Right lobe of liver (tissue), 6 donors: Measurements from ENCODE around the gene DOP1A. TPM values are rescaled to one million over a fixed set of nuclear protein-coding genes. Genes with fewer than 3 reads are reported as not detected.

ENCODE experiments used
- ATAC-seq, 4 donors: fragments of 200-7000 bp; cut with Tn5 transposase; one replicate each; pipeline ENCODE4 v1.9.1; 2020; ENCODE audit warnings: mild to moderate bottlenecking in 4 of 4, moderate library complexity in 4 of 4
- DNase-seq, 3 donors: peaks; one replicate each; pipeline ENCODE4 v3.0.0-alpha.2; 2020
- H3K27ac ChIP-seq, 3 donors: fragments of 200-600 bp; one replicate each; pipeline ENCODE4 v1.8.0; 2022
- H3K27me3 ChIP-seq, 2 donors: fragments of 200-600 bp; one replicate each; pipeline ENCODE4 v1.8.0; 2022
- H3K36me3 ChIP-seq, 4 donors: fragments of 200-600 bp; sonication (generic) in 1 of 4; one replicate each; pipeline versions ENCODE4 v1.5.1 to v1.8.0; 2017 to 2022; ENCODE audit warnings: control low read depth in 1 of 4
- H3K4me1 ChIP-seq, 4 donors: fragments of 200-600 bp; sonication (generic) in 1 of 4; one replicate each; pipeline versions ENCODE4 v1.5.1 to v1.8.0; 2017 to 2022; ENCODE audit warnings: control low read depth in 1 of 4
- H3K4me3 ChIP-seq, 3 donors: fragments of 200-600 bp; one replicate each; pipeline ENCODE4 v1.8.0; 2022
- H3K9me3 ChIP-seq, 4 donors: fragments of 200-600 bp; sonication (generic) in 1 of 4; one replicate each; pipeline versions ENCODE4 v1.5.1 to v1.8.0; 2017 to 2022; ENCODE audit warnings: control low read depth in 1 of 4
- CTCF ChIP-seq, 4 donors: fragments of 200-600 bp in 3 of 4; fragments of 450-650 bp in 1 of 4; IDR thresholded peaks; one replicate each; pipeline versions ENCODE4 v1.5.1 to v1.8.0; 2016 to 2022; ENCODE audit warnings: antibody characterized with exemption in 4 of 4, mild to moderate bottlenecking in 2 of 4
- POLR2A ChIP-seq: fragments of 450-650 bp; IDR thresholded peaks from one replicate; pipeline ENCODE4 v1.6.1; 2017; ENCODE audit warnings: antibody characterized with exemption, mild to moderate bottlenecking
- WGBS: methylation state at CpG from one replicate; pipeline ENCODE4 v1.1.6; 2018; ENCODE audit warnings: low coverage, low lambda C conversion rate; ENCODE audit not compliant: insufficient coverage; ENCODE audit errors: missing lambda C conversion rate; 5-methylcytosine and 5-hydroxymethylcytosine counted together
- intact Hi-C, 2 donors: fragments of 100-400 bp; cut with DNase I; formaldehyde crosslinking; loops; one replicate each; pipeline versions ENCODE4 v1.11.2 to v1.14.1; 2022
- total RNA-seq, 6 experiments: library from RNA; depleted of rRNA in 2 of 6; stranded (reverse); fragments of >200 nt in 2 of 6; fragmentation: NEBNext Ultra II Directional in 3 of 6; extraction: Animal tissue kit (Norgen Biotek cat#: 25700) in 3 of 6; gene quantifications; one replicate each; pipeline versions ENCODE4 v1.1.0 to v1.2.4, GENCODE V29; 2016 to 2023
- donor health status: DM: no; HTN: yes; CAD: no.
- donor health status: DM: no; HTN: no; CAD: no.
- donor health status: DM: no; HTN: no; CAD: no.
- donor health status: DM: no; HTN: yes; CAD: no.
- donor health status: DM: no; HTN: yes; CAD: no.

Gene DOP1A
- total RNA-seq, 6 experiments from 2014 or later, result 8.9 to 15.1 (median 9.5) TPM

- ATAC-seq (no peak), DNase-seq (no peak)
- no peak overlapping the region for H3K4me3 ChIP-seq
- intact Hi-C loops, result no loop called here
- peaks cover 4 to 56% (median 17%) of the 10 kb centered on the region in 4 donors for H3K36me3 ChIP-seq
- TF ChIP-seq POLR2A (no peak), CTCF (IDR thresholded peaks at IDR 0.05) (no peak)
- no peaks in the 10 kb centered on the region for H3K4me1 ChIP-seq
- H3K27ac ChIP-seq, result no peak overlapping the region
- no peaks in the 10 kb centered on the region for H3K27me3 ChIP-seq
- H3K9me3 ChIP-seq, result no peaks in the 10 kb centered on the region
These were observed 58.0 kb downstream of the DOP1A start for GRCh38 chr6:83125425-83125824.

- TF ChIP-seq CTCF (IDR thresholded peaks at IDR 0.05) (no peak), POLR2A (no peak)
- H3K4me1 ChIP-seq, result no peaks in the 10 kb centered on the region
- intact Hi-C loops, result no loop called here
- no peak overlapping the region for H3K27ac ChIP-seq
- H3K36me3 ChIP-seq, result peaks cover 2 to 56% (median 17%) of the 10 kb centered on the region in 4 donors
- no peaks in the 10 kb centered on the region for H3K9me3 ChIP-seq
- DNase-seq, result no peak
- no peak overlapping the region for H3K4me3 ChIP-seq
- ATAC-seq, result no peak
- H3K27me3 ChIP-seq, result no peaks in the 10 kb centered on the region
- 100% methylated on average over 2 of the region's 2 CpGs for WGBS
These were observed 58.8 kb downstream of the DOP1A start for GRCh38 chr6:83126223-83126622.

- 94% methylated on average over 4 of the region's 5 CpGs for WGBS
- Histone ChIP-seq H3K9me3 (no peaks in the 10 kb centered on the region), H3K4me1 (no peaks in the 10 kb centered on the region), H3K4me3 (no peak overlapping the region), H3K27ac (no peak overlapping the region), H3K36me3 (peaks cover 2 to 62% (median 17%) of the 10 kb centered on the region in 4 donors), H3K27me3 (no peaks in the 10 kb centered on the region)
- TF ChIP-seq CTCF (IDR thresholded peaks at IDR 0.05) (no peak), POLR2A (no peak)
- DNase-seq (no peak), ATAC-seq (no peak)
- intact Hi-C loops, result no loop called here
These were observed 59.3 kb downstream of the DOP1A start for GRCh38 chr6:83126807-83127206.

- intact Hi-C loops, result no loop called here
- H3K4me1 ChIP-seq, result no peaks in the 10 kb centered on the region
- H3K36me3 ChIP-seq, result peaks cover 4 to 67% (median 17%) of the 10 kb centered on the region in 4 donors
- DNase-seq (no peak), ATAC-seq (no peak)
- whole genome bisulfite sequencing, result 93% methylated on average over 5 of the region's 5 CpGs
- H3K9me3 ChIP-seq, result no peaks in the 10 kb centered on the region
- no peak overlapping the region for H3K27ac ChIP-seq
- TF ChIP-seq CTCF (IDR thresholded peaks at IDR 0.05) (no peak), POLR2A (no peak)
- H3K4me3 ChIP-seq, result no peak overlapping the region
- no peaks in the 10 kb centered on the region for H3K27me3 ChIP-seq
These were observed 59.8 kb downstream of the DOP1A start for GRCh38 chr6:83127258-83127657.

GRCh38 chr6:83127976-83128375, 60.5 kb downstream of the DOP1A start:
- Histone ChIP-seq H3K4me3 (no peak overlapping the region), H3K27me3 (no peaks in the 10 kb centered on the region), H3K4me1 (no peaks in the 10 kb centered on the region), H3K9me3 (no peaks in the 10 kb centered on the region), H3K36me3 (peaks cover 4 to 68% (median 17%) of the 10 kb centered on the region in 4 donors), H3K27ac (no peak overlapping the region)
- no peak for DNase-seq
- ATAC-seq, result no peak
- no peak for TF ChIP-seq POLR2A
- no peak for TF ChIP-seq CTCF (IDR thresholded peaks at IDR 0.05)
- intact Hi-C loops, result no loop called here
- 100% methylated on average over 2 of the region's 2 CpGs for WGBS
